Sigmoid colon (tissue), 4 donors: ENCODE measurements around the gene CYP2E1.
"Not testable (repeated sequence)": the region's sequence is repeated elsewhere in the genome, so short reads cannot be mapped to it uniquely, and the experiment has no call there.

ENCODE experiments used
- CTCF ChIP-seq, 4 experiments: fragments of 450-650 bp in 3 of 4; fragments of 200-600 bp in 1 of 4; IDR thresholded peaks; one replicate each; pipeline ENCODE4 v1.5.1; 2016 to 2019; ENCODE audit warnings: antibody characterized with exemption in 4 of 4, mild to moderate bottlenecking in 3 of 4, moderate library complexity in 2 of 4
- POLR2AphosphoS5 ChIP-seq, 4 donors: sonication (generic); formaldehyde crosslinking; IDR thresholded peaks; one replicate each; pipeline ENCODE4 v1.6.1; 2017; ENCODE audit warnings: antibody characterized with exemption in 4 of 4

GRCh38 chr10:133497363-133497762, 29.8 kb upstream of the CYP2E1 start:
- peak in 1 of 4 experiments; percentile 26 for TF ChIP-seq CTCF (IDR thresholded peaks at IDR 0.05)
- not testable (repeated sequence) for TF ChIP-seq POLR2AphosphoS5 (IDR thresholded peaks at IDR 0.05)
